ENCODE measurements around the gene RNU5D-1.

The RNU5D-1 gene

GRCh38 chr1:44689447-44689765 lies 41.6 kb downstream of the RNU5D-1 start:
- H2AFZ ChIP-seq (ENCODE audit: low read depth) = no peak overlapping the region
- H3K27me3 ChIP-seq (ENCODE audit: insufficient read depth, low read depth) = no peaks in the 10 kb centered on the region
- H4K20me1 ChIP-seq (ENCODE audit: insufficient read depth) = no peaks in the 10 kb centered on the region
- peaks cover 7% of the 10 kb centered on the region for H3K4me1 ChIP-seq (ENCODE audit: low read depth, poor library complexity, severe bottlenecking)
- no peak overlapping the region for H3K9ac ChIP-seq
- no peak for TF ChIP-seq CTCF (conservative IDR thresholded peaks at IDR 0.05; ENCODE audit: low read depth, low read length)
- H3K4me3 ChIP-seq (IDR thresholded peaks at IDR 0.05; ENCODE audit: insufficient read depth, low read depth, low read length) = no peak overlapping the region
- H3K79me2 ChIP-seq (ENCODE audit: insufficient read depth, low read depth) = no peaks in the 10 kb centered on the region
- no peak overlapping the region for H3K4me2 ChIP-seq
- H3K27ac ChIP-seq = no peak overlapping the region
- no peaks in the 10 kb centered on the region for H3K36me3 ChIP-seq (ENCODE audit: insufficient read depth)

GRCh38 chr1:44688760-44689446 lies 42.1 kb downstream of the RNU5D-1 start:
- peaks cover 5% of the 10 kb centered on the region for H3K4me1 ChIP-seq (ENCODE audit: low read depth, poor library complexity, severe bottlenecking)
- no peak overlapping the region for H3K4me2 ChIP-seq
- no peak overlapping the region for H3K4me3 ChIP-seq (IDR thresholded peaks at IDR 0.05; ENCODE audit: insufficient read depth, low read depth, low read length)
- H3K27ac ChIP-seq = no peak overlapping the region
- H3K79me2 ChIP-seq (ENCODE audit: insufficient read depth, low read depth) = no peaks in the 10 kb centered on the region
- no peaks in the 10 kb centered on the region for H4K20me1 ChIP-seq (ENCODE audit: insufficient read depth)
- no peak overlapping the region for H2AFZ ChIP-seq (ENCODE audit: low read depth)
- H3K9ac ChIP-seq = no peak overlapping the region
- H3K27me3 ChIP-seq (ENCODE audit: insufficient read depth, low read depth) = no peaks in the 10 kb centered on the region
- no peaks in the 10 kb centered on the region for H3K36me3 ChIP-seq (ENCODE audit: insufficient read depth)
- TF ChIP-seq CTCF (conservative IDR thresholded peaks at IDR 0.05; ENCODE audit: low read depth, low read length) = no peak

GRCh38 chr1:44685881-44686280 lies 45.1 kb downstream of the RNU5D-1 start:
- Histone ChIP-seq H3K9ac (no peak overlapping the region), H3K4me2 (no peak overlapping the region), H4K20me1 (ENCODE audit: insufficient read depth) (no peaks in the 10 kb centered on the region), H3K27ac (no peak overlapping the region), H3K27me3 (ENCODE audit: insufficient read depth, low read depth) (no peaks in the 10 kb centered on the region), H3K4me1 (ENCODE audit: low read depth, poor library complexity, severe bottlenecking) (no peaks in the 10 kb centered on the region), H3K4me3 (IDR thresholded peaks at IDR 0.05; ENCODE audit: insufficient read depth, low read depth, low read length) (no peak overlapping the region), H3K79me2 (ENCODE audit: insufficient read depth, low read depth) (no peaks in the 10 kb centered on the region), H3K36me3 (ENCODE audit: insufficient read depth) (no peaks in the 10 kb centered on the region), H2AFZ (ENCODE audit: low read depth) (no peak overlapping the region)
- no peak for TF ChIP-seq CTCF (conservative IDR thresholded peaks at IDR 0.05; ENCODE audit: low read depth, low read length)

GRCh38 chr1:44685218-44685617 lies 45.8 kb downstream of the RNU5D-1 start:
- Histone ChIP-seq H3K9ac (no peak overlapping the region), H3K36me3 (ENCODE audit: insufficient read depth) (no peaks in the 10 kb centered on the region), H4K20me1 (ENCODE audit: insufficient read depth) (no peaks in the 10 kb centered on the region), H3K4me1 (ENCODE audit: low read depth, poor library complexity, severe bottlenecking) (no peaks in the 10 kb centered on the region), H3K27ac (no peak overlapping the region), H2AFZ (ENCODE audit: low read depth) (no peak overlapping the region), H3K4me3 (IDR thresholded peaks at IDR 0.05; ENCODE audit: insufficient read depth, low read depth, low read length) (no peak overlapping the region), H3K27me3 (ENCODE audit: insufficient read depth, low read depth) (no peaks in the 10 kb centered on the region), H3K79me2 (ENCODE audit: insufficient read depth, low read depth) (no peaks in the 10 kb centered on the region), H3K4me2 (no peak overlapping the region)
- no peak for TF ChIP-seq CTCF (conservative IDR thresholded peaks at IDR 0.05; ENCODE audit: low read depth, low read length)
